ENCODE results near the gene VEGFB. TPM values are rescaled to one million over a fixed set of nuclear protein-coding genes. Genes with fewer than 3 reads are reported as not detected.

The VEGFB gene
- polyA plus RNA-seq, 2 of the 4 experiments (the other 2 are of a cell fraction), result 6.8 to 26.5 TPM

DNA sequence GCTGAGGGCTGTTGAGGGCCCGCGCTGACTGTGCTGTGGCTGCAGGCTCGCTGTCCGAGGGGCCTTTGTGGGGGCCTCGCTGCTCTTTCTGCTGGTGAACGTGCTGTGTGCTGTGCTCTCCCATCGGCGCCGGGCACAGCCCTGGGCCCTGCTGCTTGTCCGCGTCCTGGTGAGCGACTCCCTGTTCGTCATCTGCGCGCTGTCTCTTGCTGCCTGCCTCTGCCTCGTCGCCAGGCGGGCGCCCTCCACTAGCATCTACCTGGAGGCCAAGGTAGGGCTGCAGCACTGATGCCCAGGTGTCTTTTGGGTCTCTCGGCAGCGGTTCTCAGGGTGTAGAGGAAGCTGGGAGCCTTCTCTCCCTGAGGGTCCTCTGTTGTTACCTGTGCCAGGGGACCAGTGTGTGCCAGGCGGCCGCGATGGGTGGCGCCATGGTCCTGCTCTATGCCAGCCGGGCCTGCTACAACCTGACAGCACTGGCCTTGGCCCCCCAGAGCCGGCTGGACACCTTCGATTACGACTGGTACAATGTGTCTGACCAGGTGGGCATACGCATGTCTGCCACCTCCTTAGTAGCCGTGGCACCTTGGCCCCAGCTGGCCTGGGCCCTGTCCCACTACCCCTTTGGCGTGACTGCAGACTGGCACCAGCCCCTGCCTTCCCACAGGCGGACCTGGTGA, 53.4 kb downstream of the VEGFB start:
- H3K4me2 ChIP-seq, result no peak overlapping the region
- no peak for ATAC-seq
- ChIA-PET CTCF (interaction anchor here (0.8 to 20.5 kb wide), 5 partner anchors 10 to 67 kb away, joined by 3 to 448 read pairs (median 5); partner anchors contain the start of genes CATSPERZ and ESRRA), POLR2A (interaction anchor here (5.8 kb wide), 1 partner anchor 18 kb away, joined by 49 read pairs; no protein-coding TSS in a partner anchor)
- 95% methylated on average over 26 of the region's 33 CpGs for WGBS (ENCODE audit: missing lambda C conversion rate)
- FAIRE-seq, result no peak
- no peak for TF ChIP-seq JUNB (IDR thresholded peaks at IDR 0.05)
- no peak for TF ChIP-seq ZC3H11A (IDR thresholded peaks at IDR 0.05)
- TF ChIP-seq, protein P1, sequence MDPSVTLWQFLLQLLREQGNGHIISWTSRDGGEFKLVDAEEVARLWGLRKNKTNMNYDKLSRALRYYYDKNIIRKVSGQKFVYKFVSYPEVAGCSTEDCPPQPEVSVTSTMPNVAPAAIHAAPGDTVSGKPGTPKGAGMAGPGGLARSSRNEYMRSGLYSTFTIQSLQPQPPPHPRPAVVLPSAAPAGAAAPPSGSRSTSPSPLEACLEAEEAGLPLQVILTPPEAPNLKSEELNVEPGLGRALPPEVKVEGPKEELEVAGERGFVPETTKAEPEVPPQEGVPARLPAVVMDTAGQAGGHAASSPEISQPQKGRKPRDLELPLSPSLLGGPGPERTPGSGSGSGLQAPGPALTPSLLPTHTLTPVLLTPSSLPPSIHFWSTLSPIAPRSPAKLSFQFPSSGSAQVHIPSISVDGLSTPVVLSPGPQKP (IDR thresholded peaks at IDR 0.05; ENCODE audit: low read depth, low read length), result no peak
- TF ChIP-seq EHF (CRISPR knock-in tag; IDR thresholded peaks at IDR 0.05), result no peak
- TF ChIP-seq HEYL (CRISPR knock-in tag; IDR thresholded peaks at IDR 0.05), result no peak
- no peak for TF ChIP-seq SREBF2 (IDR thresholded peaks at IDR 0.05)
- TF ChIP-seq CHD4 (IDR thresholded peaks at IDR 0.05; ENCODE audit: borderline replicate concordance), result no peak
- no peak for TF ChIP-seq HOXA7 (CRISPR knock-in tag; IDR thresholded peaks at IDR 0.05)
- no peak for TF ChIP-seq RNF2 (IDR thresholded peaks at IDR 0.05; ENCODE audit: borderline replicate concordance, low read depth)
- no peak for DNase-seq (ENCODE audit: low read depth in 1 of 2, low spot score in 1 of 2)
- H3K27ac ChIP-seq, result no peak overlapping the region
- H3K4me1 ChIP-seq, result peaks cover 17% of the 10 kb centered on the region; the same call in 1 of the 3 replicates
- H3K4me3 ChIP-seq, result no peak overlapping the region
- H3K9me3 ChIP-seq, result no peaks in the 10 kb centered on the region

- no peak for DNase-seq (ENCODE audit: low read depth in 1 of 2, low spot score in 1 of 2)
- CTCF ChIA-PET, result interaction anchor here (0.5 to 20.5 kb wide), 5 partner anchors 12 to 439 kb away, joined by 3 to 448 read pairs (median 5); partner anchors contain the start of genes CATSPERZ and ESRRA
- ATAC-seq, result no peak
- TF ChIP-seq MAFK (IDR thresholded peaks at IDR 0.05; ENCODE audit: partially characterized antibody) (no peak), USF2 (IDR thresholded peaks at IDR 0.05) (no peak), FOSB (CRISPR knock-in tag; IDR thresholded peaks at IDR 0.05) (no peak), FOXS1 (CRISPR knock-in tag; IDR thresholded peaks at IDR 0.05) (no peak), NR3C1 (IDR thresholded peaks at IDR 0.05) (no peak), REST (IDR thresholded peaks at IDR 0.05) (no peak), JUN (IDR thresholded peaks at IDR 0.05) (no peak), POLR2AphosphoS2 (conservative IDR thresholded peaks at IDR 0.05; ENCODE audit: low read length) (no peak), EP300 (IDR thresholded peaks at IDR 0.05) (no peak), HMGXB4 (CRISPR knock-in tag; IDR thresholded peaks at IDR 0.05; ENCODE audit: borderline replicate concordance) (no peak)
- TF ChIP-seq, protein P2, sequence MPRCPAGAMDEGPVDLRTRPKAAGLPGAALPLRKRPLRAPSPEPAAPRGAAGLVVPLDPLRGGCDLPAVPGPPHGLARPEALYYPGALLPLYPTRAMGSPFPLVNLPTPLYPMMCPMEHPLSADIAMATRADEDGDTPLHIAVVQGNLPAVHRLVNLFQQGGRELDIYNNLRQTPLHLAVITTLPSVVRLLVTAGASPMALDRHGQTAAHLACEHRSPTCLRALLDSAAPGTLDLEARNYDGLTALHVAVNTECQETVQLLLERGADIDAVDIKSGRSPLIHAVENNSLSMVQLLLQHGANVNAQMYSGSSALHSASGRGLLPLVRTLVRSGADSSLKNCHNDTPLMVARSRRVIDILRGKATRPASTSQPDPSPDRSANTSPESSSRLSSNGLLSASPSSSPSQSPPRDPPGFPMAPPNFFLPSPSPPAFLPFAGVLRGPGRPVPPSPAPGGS (IDR thresholded peaks at IDR 0.05), result no peak
- no peaks in the 10 kb centered on the region for H3K9me3 ChIP-seq
- no peak for FAIRE-seq
- H3K27ac ChIP-seq, result no peak overlapping the region
- H3K4me2 ChIP-seq, result no peak overlapping the region
- peaks cover 15% of the 10 kb centered on the region; the same call in 1 of the 3 replicates for H3K4me1 ChIP-seq
- no peak overlapping the region for H3K4me3 ChIP-seq
- WGBS (ENCODE audit: missing lambda C conversion rate), result 86% methylated on average over 7 of the region's 9 CpGs
- POLR2A ChIA-PET, result no interaction called here
Observed at GRCh38 chr11:64288353-64288750, 54.0 kb downstream of the VEGFB start.

Data from A549 (cell line).